NCI-H146 treated with DMSO at 0.1 percent for 48 hours (cell line): ENCODE results near the gene LKAAEAR1.

Experiments used
- DNase-seq: peaks from one replicate; lab custom pipeline; 2025; ENCODE audit not compliant: unreplicated experiment; lab: John Stamatoyannopoulos, UW

The LKAAEAR1 gene

DNA sequence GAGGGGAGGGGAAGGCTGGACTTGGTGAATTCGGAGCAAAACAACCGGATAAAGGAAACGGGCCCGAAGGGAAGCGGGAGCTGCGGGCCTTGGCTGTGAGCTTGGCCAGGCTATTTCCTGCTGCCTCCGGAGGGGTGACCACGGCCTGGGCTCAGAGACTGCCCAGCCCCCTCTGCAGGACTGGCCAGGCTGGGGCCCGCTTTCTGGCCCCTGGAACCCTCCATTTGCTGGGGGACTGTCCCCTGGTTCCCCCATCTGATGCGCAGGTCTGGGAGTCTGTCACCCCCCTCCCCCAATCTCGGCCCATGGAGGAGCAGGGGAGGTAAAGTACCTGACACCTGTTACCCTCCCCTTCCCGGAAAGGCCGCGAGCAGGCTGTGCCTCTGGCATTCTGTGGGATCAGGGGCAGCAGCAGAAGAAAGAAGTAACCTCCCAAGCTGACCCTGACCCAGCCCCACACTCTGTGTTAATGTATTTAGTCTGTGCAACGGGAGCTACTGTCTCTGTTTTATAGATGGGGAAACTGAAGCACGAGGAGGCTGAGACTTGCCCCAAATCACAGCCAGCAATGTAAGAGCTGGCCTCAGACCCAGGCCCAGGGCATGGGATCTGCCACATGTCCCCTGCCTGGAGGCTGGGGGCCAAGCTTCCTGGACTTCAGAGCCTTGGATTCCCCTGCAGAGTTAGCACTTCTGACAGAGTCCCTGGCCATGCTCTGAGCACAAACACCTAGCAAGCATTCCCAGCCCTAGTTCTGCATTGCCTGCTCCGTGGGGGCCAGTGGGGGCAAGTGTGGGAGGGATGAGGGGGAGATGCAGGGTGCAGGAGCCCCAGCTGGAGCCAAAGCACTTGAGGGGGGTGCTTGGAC, 44.7 kb downstream of the LKAAEAR1 start:
- DNase-seq = no peak

DNA sequence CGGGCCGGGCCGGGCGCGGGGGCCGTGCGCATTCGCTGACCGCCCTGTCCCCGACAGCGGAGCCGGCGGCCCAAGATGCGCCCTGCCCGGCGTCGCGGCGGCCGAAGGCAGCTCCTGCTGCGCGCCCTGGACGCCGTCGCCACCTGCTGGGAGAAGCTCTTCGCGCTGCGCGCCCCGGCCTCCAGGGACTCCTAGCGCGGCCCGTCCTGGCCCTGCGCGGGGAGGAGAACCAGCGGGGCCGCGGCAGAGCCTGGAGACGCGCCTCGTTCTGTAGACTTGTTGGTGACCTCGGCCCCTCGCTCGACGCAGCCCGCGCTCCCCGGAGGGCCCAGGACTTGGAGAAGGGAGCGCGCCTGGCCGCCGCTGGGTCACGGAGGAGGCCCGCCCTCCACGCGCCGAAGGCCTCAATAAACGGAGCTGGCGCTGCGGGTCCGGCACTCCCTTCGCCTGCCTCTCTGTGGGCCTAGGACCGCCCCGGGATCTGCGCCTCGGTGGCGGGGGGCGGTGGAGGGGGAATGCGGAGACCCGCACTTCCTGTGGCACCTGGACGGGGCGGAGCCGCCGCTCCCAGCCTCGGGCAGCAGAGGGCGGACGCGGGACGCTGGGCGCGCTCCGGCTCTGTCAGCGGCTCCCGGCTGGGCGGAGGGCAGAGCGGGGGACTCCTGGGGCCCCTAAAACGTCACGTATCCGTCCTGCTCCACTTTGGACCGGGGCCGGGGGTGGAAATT, 45.5 kb downstream of the LKAAEAR1 start:
- peak; percentile 53 for DNase-seq

GRCh38 chr20:64038224-64038564, 46.0 kb downstream of the LKAAEAR1 start:
- peak; percentile 37 for DNase-seq

- DNase-seq = no peak
Observed at GRCh38 chr20:64037498-64038213, 46.5 kb downstream of the LKAAEAR1 start.

DNA sequence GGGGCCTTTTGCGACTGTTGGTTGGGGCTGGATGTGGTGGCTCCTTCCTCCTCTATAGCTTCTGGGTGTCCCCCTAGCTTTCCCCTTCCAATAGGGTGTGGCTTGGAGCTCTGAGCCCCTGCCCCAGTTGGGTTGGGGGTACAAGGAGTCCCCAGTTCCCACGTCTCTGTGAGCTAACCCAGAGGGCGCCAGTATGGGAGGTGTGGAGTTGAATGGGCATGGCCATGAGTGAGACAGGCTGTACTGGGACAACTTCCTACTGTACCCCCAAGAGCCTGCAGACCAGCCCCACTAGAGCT, 47.0 kb downstream of the LKAAEAR1 start:
- DNase-seq = no peak

GRCh38 chr20:64036346-64037198, 47.6 kb downstream of the LKAAEAR1 start:
- no peak for DNase-seq

DNA sequence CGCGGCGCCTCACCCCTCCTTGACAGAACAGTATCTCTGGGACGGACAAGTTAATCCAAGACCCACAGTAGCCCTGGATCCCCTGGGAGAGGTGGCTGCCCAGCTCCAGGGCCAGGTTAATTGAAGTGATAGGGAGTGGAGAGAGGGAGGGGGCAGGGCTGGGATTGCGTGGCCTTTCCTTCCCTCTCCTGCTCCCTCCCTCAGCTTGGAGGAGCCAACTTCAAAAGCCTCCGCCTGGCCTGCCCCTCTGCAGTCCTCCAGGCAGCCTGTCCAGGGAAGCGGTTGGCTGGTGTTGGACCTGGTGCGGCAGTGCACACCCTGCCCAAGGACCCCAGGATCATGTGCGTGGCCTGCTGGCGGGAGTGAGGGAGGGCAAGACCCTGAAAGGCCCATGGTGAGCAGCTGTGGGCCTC, 48.3 kb downstream of the LKAAEAR1 start, which contains the start of gene C20orf204:
Gene C20orf204 (plus strand): TSS at position 250 of the 413 bp plus-strand sequence. CDS start 142 bp downstream, at position 392.
- no peak for DNase-seq

DNA sequence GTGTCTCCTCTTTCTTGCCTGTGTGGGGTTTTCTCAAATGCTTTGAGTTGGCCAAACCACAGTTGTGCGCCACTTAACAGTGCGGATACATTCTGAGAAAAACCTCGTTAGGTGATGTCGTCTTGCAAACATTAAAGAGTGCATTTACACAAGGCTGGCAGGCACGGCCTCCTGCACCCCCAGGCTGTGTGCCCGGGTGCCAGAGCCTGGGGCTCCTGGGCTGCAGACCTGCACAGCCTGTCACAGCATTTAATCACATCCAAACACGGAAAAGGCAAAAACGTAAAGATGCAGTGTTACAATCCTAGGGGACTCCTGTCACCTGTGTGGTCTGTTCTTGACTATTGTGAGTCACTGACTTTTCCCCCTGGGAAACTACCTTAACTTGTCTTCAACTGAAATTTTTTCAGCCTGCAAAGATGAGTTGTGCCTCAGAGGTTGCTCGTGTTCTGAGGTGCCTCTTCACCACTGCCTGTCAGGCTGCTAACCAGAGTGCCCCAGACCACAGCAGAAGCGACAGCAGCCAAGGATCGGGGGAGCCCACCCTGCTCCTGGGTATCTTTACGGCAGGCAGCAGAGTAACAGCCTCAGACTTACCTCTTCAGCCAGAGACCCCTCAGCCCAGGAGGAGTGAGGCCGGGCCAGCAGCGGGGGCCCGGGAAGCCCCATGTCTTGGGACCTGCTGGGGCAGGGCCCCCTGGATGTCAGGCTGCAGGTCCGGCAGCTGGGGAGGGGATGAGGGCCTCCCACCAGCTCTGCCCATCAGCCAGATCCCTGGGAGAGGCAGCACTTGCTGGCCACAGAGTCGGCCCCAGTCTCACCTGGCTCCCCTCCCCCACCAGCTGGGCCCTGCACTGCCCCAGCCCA, 48.9 kb downstream of the LKAAEAR1 start:
- no peak for DNase-seq

GRCh38 chr20:64033981-64034493, 50.2 kb downstream of the LKAAEAR1 start:
- no peak for DNase-seq
